Peyer's patch (tissue), 4 donors: ENCODE measurements around the gene GLUL.

Experiments used
- CTCF ChIP-seq, 6 experiments: fragments of 450-650 bp in 4 of 6; fragments of 200-600 bp in 2 of 6; sonication (generic) in 1 of 6; IDR thresholded peaks; one replicate each; pipeline ENCODE4 v1.5.1; 2017 to 2019; ENCODE audit warnings: antibody characterized with exemption in 6 of 6, mild to moderate bottlenecking in 3 of 6, moderate library complexity in 1 of 6
- POLR2A ChIP-seq, 2 donors: fragments of 450-650 bp; IDR thresholded peaks; one replicate each; pipeline ENCODE4 v1.5.1; 2017; ENCODE audit warnings: antibody characterized with exemption in 2 of 2, mild to moderate bottlenecking in 2 of 2, moderate library complexity in 2 of 2

GRCh38 chr1:182392050-182393028, 749 bp upstream of the GLUL start:
- TF ChIP-seq CTCF (IDR thresholded peaks at IDR 0.05), result no peak
- TF ChIP-seq POLR2A (IDR thresholded peaks at IDR 0.05), result no peak
